HG03060 (cell line): Measurements from ENCODE around the gene LRRC37B.
"Not testable (repeated sequence)": the region's sequence is repeated elsewhere in the genome, so short reads cannot be mapped to it uniquely, and the experiment has no call there.

Source experiments
- ATAC-seq: cut with Tn5 transposase; IDR thresholded peaks from one replicate; pipeline ENCODE4 v1.9.1; 2021; ENCODE audit warnings: low read depth, moderate number of reproducible peaks; ENCODE audit not compliant: unreplicated experiment

Gene LRRC37B

DNA sequence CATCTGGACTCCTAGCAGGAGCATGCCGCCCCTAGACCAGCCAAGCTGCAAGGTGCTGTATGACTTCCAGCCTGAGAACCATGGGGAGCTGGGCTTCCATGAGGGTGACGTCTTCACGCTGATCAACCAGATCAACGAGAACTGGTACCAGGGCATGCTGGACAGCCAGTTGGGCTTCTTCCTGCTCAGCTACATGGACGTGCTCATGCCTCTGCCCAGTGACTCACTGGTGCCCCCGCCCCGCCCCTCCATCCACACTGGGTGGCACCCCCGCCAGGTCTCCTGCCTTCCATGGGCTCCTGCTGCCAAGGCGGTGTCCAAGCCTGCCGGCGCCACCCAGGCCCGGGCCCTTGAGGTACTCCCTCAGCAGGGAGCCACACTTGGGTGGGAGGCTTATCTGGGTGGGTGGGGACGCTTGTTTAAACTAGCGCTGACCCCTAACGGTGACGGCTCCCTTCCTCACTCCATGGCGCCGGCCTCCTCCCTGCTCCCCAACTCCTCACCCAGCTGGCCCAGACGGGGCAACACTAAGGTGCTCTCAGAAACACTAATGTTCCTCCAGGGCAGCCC lies 34.2 kb downstream of the LRRC37B start:
- ATAC-seq, result not testable (repeated sequence)

DNA sequence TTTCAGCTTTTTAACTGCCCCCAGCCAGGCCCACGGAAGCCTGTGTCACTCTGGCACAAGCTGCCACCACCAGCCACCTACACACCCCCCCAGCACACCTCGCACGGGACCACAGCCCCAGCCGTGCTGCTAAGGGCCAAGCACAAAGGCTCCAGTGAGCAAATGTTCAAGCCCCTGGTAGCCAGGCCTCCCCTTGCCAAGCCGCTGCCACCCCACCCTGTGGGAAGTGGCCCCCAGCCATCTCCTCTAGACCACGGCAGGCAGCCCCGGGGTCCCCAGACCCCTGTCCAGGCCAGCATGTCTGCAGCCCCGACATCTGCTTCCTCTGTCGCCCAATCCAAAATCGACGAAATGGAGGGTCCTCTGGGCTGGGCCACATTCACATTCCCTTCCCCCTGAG lies 35.1 kb downstream of the LRRC37B start:
- not testable (repeated sequence) for ATAC-seq

DNA sequence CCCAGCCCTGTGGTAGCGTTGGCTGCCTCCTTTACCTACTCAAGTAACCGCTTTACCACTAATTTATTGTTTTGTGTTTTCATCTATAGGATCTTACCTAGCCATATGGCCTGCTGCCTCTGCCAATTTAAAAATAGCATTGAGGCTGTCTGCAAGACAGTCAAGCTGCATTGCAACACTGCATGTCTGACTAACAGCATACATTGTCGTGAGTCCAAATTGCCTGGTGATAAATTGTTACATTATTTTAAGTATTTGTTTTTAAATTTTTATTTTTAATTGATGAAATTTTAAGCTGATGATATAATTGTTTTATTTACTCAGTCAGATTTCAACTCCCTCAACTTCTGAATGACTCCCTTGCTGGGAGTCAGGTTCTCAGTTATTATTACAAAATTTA lies 38.4 kb downstream of the LRRC37B start:
- not testable (repeated sequence) for ATAC-seq

GRCh38 chr17:32047663-32048062 lies 40.5 kb downstream of the LRRC37B start:
- ATAC-seq, result not testable (repeated sequence)

DNA sequence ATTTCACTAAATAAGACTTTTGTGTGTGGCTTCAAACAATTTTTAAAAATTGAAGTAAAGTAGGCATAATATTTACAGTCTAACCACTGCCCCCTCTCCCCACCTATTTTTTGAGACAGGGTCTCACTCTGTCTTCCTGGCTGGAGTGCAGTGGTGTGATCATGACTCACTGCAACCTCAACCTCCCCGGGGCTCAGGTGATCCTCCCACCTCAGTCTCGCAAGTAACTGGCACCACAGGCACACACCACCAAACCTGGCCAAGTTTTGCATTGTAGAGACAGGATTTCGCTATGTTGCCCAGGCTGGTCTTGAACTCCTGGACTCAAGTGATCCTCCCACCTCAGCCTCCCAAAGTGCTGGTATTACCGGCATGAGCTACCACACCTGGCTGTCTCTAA lies 47.8 kb downstream of the LRRC37B start:
- not testable (repeated sequence) for ATAC-seq

- ATAC-seq, result not testable (repeated sequence)
These were observed 48.2 kb downstream of the LRRC37B start for GRCh38 chr17:32055425-32055824.

DNA sequence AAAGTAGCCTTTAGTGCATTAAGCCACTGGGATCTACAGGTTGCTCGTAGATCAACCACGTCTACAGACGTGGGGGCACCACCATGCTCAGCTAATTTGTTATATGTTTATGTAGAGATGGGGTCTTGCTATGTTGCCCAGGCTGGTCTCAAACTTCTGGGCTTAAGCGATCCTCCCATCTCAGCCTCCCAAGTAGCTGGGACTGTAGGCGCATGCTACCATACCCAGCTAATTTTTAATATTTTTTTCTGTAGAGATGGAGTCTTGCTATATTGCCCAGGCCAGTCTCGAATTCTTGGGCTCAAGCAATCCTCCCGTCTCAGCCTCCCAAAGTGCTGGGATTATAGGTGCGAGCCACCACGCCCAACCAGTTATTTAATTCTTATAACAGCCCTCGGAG lies 49.3 kb downstream of the LRRC37B start:
- not testable (repeated sequence) for ATAC-seq

- not testable (repeated sequence) for ATAC-seq
These were observed 50.4 kb downstream of the LRRC37B start for GRCh38 chr17:32057460-32058105.

DNA sequence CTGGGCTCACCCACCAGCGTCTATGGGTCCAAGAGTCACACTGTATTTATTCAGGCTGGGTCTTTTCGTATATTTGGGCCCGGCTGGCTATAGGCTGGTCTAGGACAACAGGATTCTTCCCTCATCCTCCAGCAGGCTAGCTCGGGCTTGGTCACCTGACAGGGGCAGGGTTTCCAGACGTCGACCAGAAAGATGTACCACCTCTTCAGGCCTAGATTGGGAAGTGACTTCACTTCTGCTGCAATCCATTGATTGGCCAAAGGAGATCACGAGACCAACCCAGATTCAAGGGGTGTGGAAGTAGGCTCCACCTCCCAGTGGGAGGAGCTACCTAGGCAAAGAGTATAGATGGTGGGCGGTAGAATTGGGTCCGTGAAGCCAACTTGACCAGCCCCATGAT lies 53.5 kb downstream of the LRRC37B start:
- not testable (repeated sequence) for ATAC-seq

- not testable (repeated sequence) for ATAC-seq
These were observed 54.7 kb downstream of the LRRC37B start for GRCh38 chr17:32061840-32062239.

DNA sequence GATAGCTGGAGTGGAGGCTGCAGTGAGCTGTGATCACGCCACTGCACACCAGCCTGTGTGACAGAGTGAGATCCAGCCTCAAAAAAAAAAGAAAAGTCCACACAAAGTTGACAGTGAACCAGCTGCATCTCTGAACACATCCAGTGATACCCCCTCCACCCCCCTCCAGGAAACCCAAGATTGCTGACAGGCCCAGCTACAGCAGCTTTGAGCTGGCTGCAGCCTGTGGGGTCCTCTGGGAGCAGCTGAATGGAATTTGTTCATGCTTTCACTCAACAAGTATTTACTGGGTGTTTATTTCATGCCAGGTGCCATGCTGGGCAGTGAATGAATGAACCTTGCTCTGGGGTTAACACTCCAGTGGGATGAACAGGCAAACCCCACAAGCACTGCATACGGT lies 56.9 kb downstream of the LRRC37B start:
- not testable (repeated sequence) for ATAC-seq

DNA sequence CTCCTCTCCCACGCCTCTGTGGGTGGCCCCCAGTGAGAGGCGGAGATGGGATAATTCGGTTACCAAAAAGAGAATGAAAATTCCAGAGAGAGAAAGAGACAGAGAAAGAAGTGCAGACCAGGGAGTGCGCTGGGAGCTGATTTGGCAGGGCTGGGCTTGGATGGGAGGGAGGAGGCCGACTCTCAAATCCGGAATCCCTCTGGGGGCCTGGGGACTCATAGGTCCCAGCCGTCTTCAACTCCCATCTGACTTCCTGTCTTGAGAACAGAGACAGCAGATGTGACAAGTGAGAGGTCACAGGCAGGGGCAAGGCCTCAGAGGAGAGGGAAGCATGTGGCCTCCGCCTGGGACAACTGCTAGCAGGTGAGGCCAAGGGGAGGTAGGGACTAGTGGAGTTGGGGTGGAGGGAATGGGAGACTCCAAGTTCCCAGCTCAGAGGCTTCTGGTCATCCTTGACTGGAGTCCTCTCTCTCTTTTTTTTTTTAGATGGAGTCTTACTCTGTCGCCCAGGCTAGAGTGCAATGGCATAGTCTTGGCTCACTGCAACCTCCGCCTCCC lies 59.0 kb downstream of the LRRC37B start:
- ATAC-seq, result not testable (repeated sequence)

GRCh38 chr17:32066863-32067642 lies 59.9 kb downstream of the LRRC37B start:
- ATAC-seq, result not testable (repeated sequence)

GRCh38 chr17:32069067-32069466 lies 61.9 kb downstream of the LRRC37B start:
- not testable (repeated sequence) for ATAC-seq

DNA sequence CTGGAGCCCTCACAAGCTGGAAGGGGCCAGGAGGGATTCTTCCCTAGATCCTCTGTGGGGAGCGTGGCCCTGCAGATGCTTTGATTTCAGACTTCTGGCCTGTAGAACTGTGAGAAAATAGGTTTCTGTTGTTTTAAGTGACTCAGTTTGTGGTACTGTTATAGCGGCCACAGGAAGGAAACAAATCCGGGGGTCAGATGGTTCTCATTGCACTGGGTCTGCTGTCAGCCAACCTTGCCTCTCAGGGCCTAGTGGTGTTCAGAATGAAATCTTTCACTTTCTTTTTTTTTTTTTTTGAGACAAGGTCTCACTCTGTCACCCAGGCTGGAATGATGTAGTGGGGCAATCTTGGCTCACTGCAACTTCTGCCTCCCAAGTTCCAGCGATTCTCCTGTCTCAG lies 64.8 kb downstream of the LRRC37B start:
- ATAC-seq, result not testable (repeated sequence)

GRCh38 chr17:32073131-32073530 lies 65.9 kb downstream of the LRRC37B start:
- not testable (repeated sequence) for ATAC-seq

DNA sequence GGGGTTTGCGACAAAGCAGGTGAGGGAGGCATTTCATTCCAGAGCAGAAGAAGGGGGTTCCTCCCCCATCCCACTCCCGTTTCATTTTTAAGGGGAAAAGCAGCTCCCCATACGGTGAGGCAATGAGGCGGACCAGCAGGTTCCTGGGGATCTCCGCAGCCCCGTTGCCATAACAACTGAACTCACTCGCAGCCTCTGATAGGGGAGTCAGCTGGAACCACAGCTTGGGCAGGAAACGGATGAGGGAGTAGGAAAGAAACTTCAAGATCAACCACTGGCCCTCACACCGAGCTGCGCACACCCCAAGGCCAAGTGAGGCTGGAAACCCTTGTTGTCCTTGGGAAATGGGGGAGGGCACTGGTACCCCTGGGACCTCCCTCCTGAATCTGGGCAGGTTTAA lies 72.6 kb downstream of the LRRC37B start:
- peak; percentile 75 for ATAC-seq

GRCh38 chr17:32083550-32083979 lies 76.4 kb downstream of the LRRC37B start:
- not testable (repeated sequence) for ATAC-seq

DNA sequence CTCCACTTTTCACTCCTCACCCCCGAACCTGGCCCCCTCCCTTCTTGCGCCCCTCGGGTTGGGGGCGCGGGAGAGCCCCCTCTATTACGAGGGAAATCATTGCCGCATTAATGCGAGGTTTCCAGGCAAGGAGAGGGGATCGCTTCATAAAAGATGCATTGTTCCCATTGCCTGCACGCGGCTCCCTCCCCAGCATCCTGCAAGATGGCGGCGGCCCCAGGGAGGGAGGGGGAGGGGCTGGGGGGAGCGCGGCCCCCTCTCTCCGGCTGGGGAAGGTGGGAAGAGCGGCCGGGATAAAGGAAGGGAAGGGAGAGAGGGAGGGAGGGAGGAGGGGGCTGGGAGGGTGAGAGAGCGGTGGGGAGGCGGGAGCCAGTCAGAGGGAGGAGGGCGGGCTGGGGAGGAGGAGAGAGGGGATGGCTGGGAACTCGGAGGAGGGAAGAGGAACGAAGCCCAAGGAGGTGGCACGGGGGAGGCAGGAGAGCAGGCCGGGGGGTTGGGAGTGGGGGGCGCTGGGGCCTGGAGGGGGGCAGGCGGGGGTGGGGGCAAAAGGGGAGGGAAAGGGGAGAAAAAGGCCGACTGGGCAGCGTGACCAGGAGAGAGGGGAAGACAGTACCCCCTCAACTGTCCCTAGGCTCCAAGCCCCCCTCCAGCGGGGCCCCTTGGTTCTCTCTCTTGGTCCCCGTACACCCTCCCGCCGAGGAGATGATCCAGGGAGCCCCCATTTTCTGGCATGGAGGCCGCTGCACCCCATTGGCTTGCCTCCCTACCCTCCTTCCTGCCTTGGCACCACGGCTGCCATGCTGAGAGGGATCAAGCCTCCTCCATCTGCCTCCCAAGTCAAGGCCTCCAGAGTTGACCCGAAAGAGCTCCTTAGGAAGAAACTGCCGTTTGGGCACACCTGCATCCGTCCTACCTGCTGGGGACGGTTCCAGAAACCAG lies 77.1 kb downstream of the LRRC37B start:
- ATAC-seq, result not testable (repeated sequence)
